ENCODE results near the gene CCDC24. TPM values are rescaled to one million over a fixed set of nuclear protein-coding genes. Genes with fewer than 3 reads are reported as not detected.

Gene CCDC24
- total RNA-seq, 1 donor from 2014 or later, result 4.2 TPM

- TF ChIP-seq EZH2 (IDR thresholded peaks at IDR 0.05; ENCODE audit: insufficient read depth, low read length), result no peak
- no peak for TF ChIP-seq CTCF (IDR thresholded peaks at IDR 0.05; ENCODE audit: insufficient read depth, low read depth, low read length)
- Histone ChIP-seq H3K4me3 (ENCODE audit: insufficient read depth, low read depth, low read length) (no peak overlapping the region), H3K36me3 (ENCODE audit: insufficient read depth, low read length) (no peaks in the 10 kb centered on the region), H3K9ac (ENCODE audit: low read length) (no peak overlapping the region), H3K4me1 (ENCODE audit: insufficient read depth, low read length) (no peaks in the 10 kb centered on the region), H2AFZ (ENCODE audit: low read depth, low read length) (no peak overlapping the region), H3K79me2 (ENCODE audit: insufficient read depth, low read length) (peaks cover 2% of the 10 kb centered on the region), H3K27me3 (ENCODE audit: insufficient read depth, low read length) (no peaks in the 10 kb centered on the region), H4K20me1 (ENCODE audit: insufficient read depth, low read length) (peaks cover 20% of the 10 kb centered on the region), H3K4me2 (ENCODE audit: low read length) (no peak overlapping the region), H3K9me3 (ENCODE audit: insufficient read depth, low read depth, low read length) (no peaks in the 10 kb centered on the region), H3K27ac (ENCODE audit: low read depth, low read length) (no peak overlapping the region)
- H3K27me3 Mint-ChIP-seq (ENCODE audit: low read depth, unreplicated experiment), result no peaks in the 10 kb centered on the region
- FAIRE-seq (no peak), DNase-seq (ENCODE audit: low read depth) (no peak)
- H3K4me3 Mint-ChIP-seq (ENCODE audit: unreplicated experiment), result no peak overlapping the region
- no peaks in the 10 kb centered on the region for H3K9me3 Mint-ChIP-seq (ENCODE audit: unreplicated experiment)
- H3K36me3 Mint-ChIP-seq (ENCODE audit: low read depth, unreplicated experiment), result peaks cover 23% of the 10 kb centered on the region
- no peak overlapping the region for H3K27ac Mint-ChIP-seq (ENCODE audit: unreplicated experiment)
- H3K4me1 Mint-ChIP-seq (ENCODE audit: low read depth, unreplicated experiment), result peaks cover 1% of the 10 kb centered on the region
Measured at GRCh38 chr1:43965316-43965715, 26.1 kb upstream of the CCDC24 start.

GRCh38 chr1:43968348-43968948, 23.0 kb upstream of the CCDC24 start:
- Mint-ChIP-seq H3K4me3 (ENCODE audit: unreplicated experiment) (peak overlapping the region; percentile 4), H3K9me3 (ENCODE audit: unreplicated experiment) (no peaks in the 10 kb centered on the region), H3K36me3 (ENCODE audit: low read depth, unreplicated experiment) (peaks cover 14% of the 10 kb centered on the region), H3K27ac (ENCODE audit: unreplicated experiment) (no peak overlapping the region), H3K4me1 (ENCODE audit: low read depth, unreplicated experiment) (peaks cover 6% of the 10 kb centered on the region), H3K27me3 (ENCODE audit: low read depth, unreplicated experiment) (no peaks in the 10 kb centered on the region)
- no peaks in the 10 kb centered on the region for H3K27me3 ChIP-seq (ENCODE audit: insufficient read depth, low read length)
- DNase-seq (ENCODE audit: low read depth) (no peak), FAIRE-seq (no peak)
- H3K79me2 ChIP-seq (ENCODE audit: insufficient read depth, low read length), result peaks cover 17% of the 10 kb centered on the region
- no peak overlapping the region for H3K4me2 ChIP-seq (ENCODE audit: low read length)
- peaks cover 17% of the 10 kb centered on the region for H4K20me1 ChIP-seq (ENCODE audit: insufficient read depth, low read length)
- no peak overlapping the region for H3K4me3 ChIP-seq (ENCODE audit: insufficient read depth, low read depth, low read length)
- peaks cover 2% of the 10 kb centered on the region for H3K36me3 ChIP-seq (ENCODE audit: insufficient read depth, low read length)
- H3K9ac ChIP-seq (ENCODE audit: low read length), result no peak overlapping the region
- no peaks in the 10 kb centered on the region for H3K9me3 ChIP-seq (ENCODE audit: insufficient read depth, low read depth, low read length)
- H3K4me1 ChIP-seq (ENCODE audit: insufficient read depth, low read length), result peaks cover 6% of the 10 kb centered on the region
- no peak overlapping the region for H2AFZ ChIP-seq (ENCODE audit: low read depth, low read length)
- H3K27ac ChIP-seq (ENCODE audit: low read depth, low read length), result no peak overlapping the region
- no peak for TF ChIP-seq CTCF (IDR thresholded peaks at IDR 0.05; ENCODE audit: insufficient read depth, low read depth, low read length)
- TF ChIP-seq EZH2 (IDR thresholded peaks at IDR 0.05; ENCODE audit: insufficient read depth, low read length), result no peak

- Histone ChIP-seq H3K27me3 (ENCODE audit: insufficient read depth, low read length) (no peaks in the 10 kb centered on the region), H3K27ac (ENCODE audit: low read depth, low read length) (no peak overlapping the region), H3K9me3 (ENCODE audit: insufficient read depth, low read depth, low read length) (no peaks in the 10 kb centered on the region), H3K4me1 (ENCODE audit: insufficient read depth, low read length) (peaks cover 12% of the 10 kb centered on the region), H3K9ac (ENCODE audit: low read length) (no peak overlapping the region), H4K20me1 (ENCODE audit: insufficient read depth, low read length) (peaks cover 17% of the 10 kb centered on the region), H3K4me2 (ENCODE audit: low read length) (peak overlapping the region; percentile 95), H3K4me3 (ENCODE audit: insufficient read depth, low read depth, low read length) (no peak overlapping the region), H3K36me3 (ENCODE audit: insufficient read depth, low read length) (peaks cover 3% of the 10 kb centered on the region), H2AFZ (ENCODE audit: low read depth, low read length) (no peak overlapping the region), H3K79me2 (ENCODE audit: insufficient read depth, low read length) (peaks cover 17% of the 10 kb centered on the region)
- Mint-ChIP-seq H3K4me1 (ENCODE audit: low read depth, unreplicated experiment) (peaks cover 6% of the 10 kb centered on the region), H3K9me3 (ENCODE audit: unreplicated experiment) (no peaks in the 10 kb centered on the region), H3K36me3 (ENCODE audit: low read depth, unreplicated experiment) (peaks cover 14% of the 10 kb centered on the region), H3K4me3 (ENCODE audit: unreplicated experiment) (peak overlapping the region; percentile 96), H3K27ac (ENCODE audit: unreplicated experiment) (no peak overlapping the region), H3K27me3 (ENCODE audit: low read depth, unreplicated experiment) (no peaks in the 10 kb centered on the region)
- no peak for FAIRE-seq
- no peak for TF ChIP-seq EZH2 (IDR thresholded peaks at IDR 0.05; ENCODE audit: insufficient read depth, low read length)
- no peak for TF ChIP-seq CTCF (IDR thresholded peaks at IDR 0.05; ENCODE audit: insufficient read depth, low read depth, low read length)
- no peak for DNase-seq (ENCODE audit: low read depth)
Measured at GRCh38 chr1:43969416-43969745, 22.0 kb upstream of the CCDC24 start.
